ENCODE data around the gene CDK18.
A peak's percentile ranks its signal among the peaks of the same experiment; 100 is the strongest.

Gene CDK18

GRCh38 chr1:205535096-205535495, 30.6 kb downstream of the CDK18 start:
- H3K4me3 ChIP-seq (ENCODE audit: low read length): no peak overlapping the region
- no peak for DNase-seq (ENCODE audit: low read depth)
- TF ChIP-seq CTCF (conservative IDR thresholded peaks at IDR 0.05; ENCODE audit: low read depth, low read length): no peak

DNA sequence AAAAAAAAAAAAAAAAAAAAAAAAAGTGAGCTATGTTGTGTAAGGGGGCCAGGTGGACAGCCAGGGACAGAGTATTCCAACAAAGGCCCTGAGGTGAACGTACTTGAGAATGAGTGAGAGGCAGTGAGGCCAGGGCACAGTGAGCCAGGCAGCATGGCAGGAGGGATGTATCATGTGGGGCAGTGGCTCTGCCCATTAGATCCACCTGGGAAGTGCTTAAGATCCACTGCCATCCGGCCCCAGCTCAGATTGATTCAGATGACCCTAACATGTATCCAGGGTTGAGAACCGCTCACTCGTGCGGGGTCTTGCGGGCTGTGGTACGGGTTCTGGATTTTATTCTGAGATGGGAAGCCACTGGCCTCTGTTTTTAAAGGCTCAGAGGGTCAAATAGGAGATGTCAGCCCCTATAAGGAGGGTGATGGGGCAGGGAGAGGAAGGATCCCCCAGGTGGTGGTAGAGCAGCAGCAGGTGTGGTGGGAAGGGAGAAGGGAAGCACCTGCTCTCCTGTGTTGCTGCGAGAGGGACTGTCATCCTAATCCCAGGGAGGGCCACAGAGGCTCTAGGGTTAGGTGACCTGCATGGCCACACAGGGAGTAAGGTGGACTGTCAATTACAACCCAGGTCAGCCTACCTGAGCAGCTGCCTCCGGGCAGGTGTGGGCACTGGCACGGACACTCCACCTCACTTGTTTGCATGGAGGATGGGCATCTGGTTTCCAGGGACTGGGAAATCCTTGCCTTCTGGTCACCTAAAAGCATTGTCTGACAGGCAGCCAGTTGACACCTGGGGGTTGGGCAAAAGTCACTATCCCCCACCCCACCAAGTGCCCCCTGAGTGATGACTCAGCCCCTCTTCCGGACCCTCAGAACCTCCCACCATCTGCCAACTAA, 31.6 kb downstream of the CDK18 start:
- DNase-seq (ENCODE audit: low read depth): no peak
- TF ChIP-seq CTCF (conservative IDR thresholded peaks at IDR 0.05; ENCODE audit: low read depth, low read length): no peak
- H3K4me3 ChIP-seq (ENCODE audit: low read length): no peak overlapping the region

- H3K4me3 ChIP-seq (ENCODE audit: low read length): no peak overlapping the region
- no peak for DNase-seq (ENCODE audit: low read depth)
- no peak for TF ChIP-seq CTCF (conservative IDR thresholded peaks at IDR 0.05; ENCODE audit: low read depth, low read length)
These were observed 32.4 kb downstream of the CDK18 start for GRCh38 chr1:205536759-205537361.

- no peak for DNase-seq (ENCODE audit: low read depth)
- no peak for TF ChIP-seq CTCF (conservative IDR thresholded peaks at IDR 0.05; ENCODE audit: low read depth, low read length)
- no peak overlapping the region for H3K4me3 ChIP-seq (ENCODE audit: low read length)
These were observed 33.0 kb downstream of the CDK18 start for GRCh38 chr1:205537386-205538018.

DNA sequence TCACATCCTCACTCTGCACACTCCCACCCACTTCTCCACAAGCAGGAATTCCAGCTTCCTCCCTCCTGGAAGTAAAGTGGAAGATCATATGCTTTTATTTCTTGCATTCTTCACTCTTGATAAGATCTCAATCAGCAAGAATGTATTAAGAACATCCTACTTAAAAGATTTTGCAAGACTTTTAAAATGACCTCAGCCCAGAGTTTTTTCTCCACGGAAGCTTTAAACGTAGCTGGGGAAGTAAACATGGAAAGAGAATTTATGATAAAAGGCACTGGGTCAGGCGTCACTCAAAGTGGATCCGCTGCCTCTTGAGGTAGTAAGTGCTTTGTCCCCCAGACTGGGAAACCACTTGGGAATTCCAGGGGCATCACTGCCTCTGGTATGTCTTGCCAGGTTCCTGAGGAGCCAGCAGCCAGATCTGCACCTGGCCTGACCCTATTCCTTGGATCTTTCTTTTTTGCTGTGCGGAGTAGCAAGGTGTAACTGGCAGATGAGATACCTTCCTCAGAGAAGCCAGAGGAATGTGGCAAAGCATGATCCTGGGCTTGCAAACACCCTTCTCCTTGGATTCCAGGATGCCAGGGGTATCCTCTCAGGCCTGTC, 33.9 kb downstream of the CDK18 start:
- TF ChIP-seq CTCF (conservative IDR thresholded peaks at IDR 0.05; ENCODE audit: low read depth, low read length): no peak
- no peak overlapping the region for H3K4me3 ChIP-seq (ENCODE audit: low read length)
- peak; percentile 66 for DNase-seq (ENCODE audit: low read depth)

- H3K4me3 ChIP-seq (ENCODE audit: low read length): no peak overlapping the region
- TF ChIP-seq CTCF (conservative IDR thresholded peaks at IDR 0.05; ENCODE audit: low read depth, low read length): no peak
- DNase-seq (ENCODE audit: low read depth): no peak
These were observed 36.9 kb downstream of the CDK18 start for GRCh38 chr1:205541161-205541886.

Measured in retinal pigment epithelial cell (primary cell).